ENCODE measurements around the gene SH2D1B. TPM values are rescaled to one million over a fixed set of nuclear protein-coding genes. Genes with fewer than 3 reads are reported as not detected.

SH2D1B gene
- total and polyA plus RNA-seq, 2 donors (not counting 3 experiments of a cell fraction or from before 2014, with no cell fraction given) = not detected

DNA sequence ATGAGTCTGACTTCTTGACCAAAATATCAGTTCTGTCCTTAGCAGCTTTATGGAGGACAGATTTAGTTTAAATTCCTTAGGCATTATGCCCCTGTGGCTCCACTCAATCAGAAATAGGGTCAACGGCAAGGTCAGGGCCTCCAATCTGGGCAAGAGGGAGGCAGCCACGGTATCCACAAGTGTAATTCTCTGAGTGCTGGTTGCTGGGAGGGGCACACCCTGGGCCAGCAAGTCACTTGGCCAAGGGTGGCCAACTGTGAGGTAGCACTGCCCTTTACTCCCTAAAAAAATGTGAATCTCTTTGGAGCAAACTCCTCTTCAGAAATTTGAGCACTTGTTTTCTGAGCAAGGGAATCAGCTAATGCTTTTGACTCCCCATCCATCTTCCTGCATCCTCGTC lies 48.1 kb downstream of the SH2D1B start:
- no peaks in the 10 kb centered on the region for H3K9me1 ChIP-seq (replicated peaks; ENCODE audit: control insufficient read depth, extremely low read depth, insufficient read depth, low read length)
- H3K4me1 ChIP-seq (ENCODE audit: control insufficient read depth, extremely low read depth, insufficient read depth, low read length) = no peaks in the 10 kb centered on the region
- intact Hi-C loops (cut with micrococcal nuclease) (no loop called here), dilution Hi-C loops (cut with MboI; ENCODE audit: extremely low pct_ligation_motif_present, low sequenced_read_pairs) (no loop called here)
- no peak overlapping the region for H3K4me2 ChIP-seq (ENCODE audit: insufficient read depth, low read length)
- H3K27me3 ChIP-seq (ENCODE audit: control insufficient read depth in 2 of 2, insufficient read depth in 2 of 2, low read length in 2 of 2) = no peaks in the 10 kb centered on the region
- TF ChIP-seq MYC (IDR thresholded peaks at IDR 0.05; ENCODE audit: low read depth, low read length) (no peak), MAX (IDR thresholded peaks at IDR 0.05; ENCODE audit: insufficient read depth, insufficient read length) (no peak), EZH2 (IDR thresholded peaks at IDR 0.05; ENCODE audit: borderline replicate concordance, low read depth, low read length, severe bottlenecking) (no peak), POLR2A (IDR thresholded peaks at IDR 0.05; ENCODE audit: low read depth, low read length) (no peak), POLR2AphosphoS5 (IDR thresholded peaks at IDR 0.05; ENCODE audit: insufficient read depth, low read depth, low read length) (no peak), JUN (IDR thresholded peaks at IDR 0.05; ENCODE audit: borderline replicate concordance, insufficient read depth, insufficient read length, low read depth) (no peak), GATA2 (IDR thresholded peaks at IDR 0.05; ENCODE audit: insufficient read depth, insufficient read length, low read depth, low read length) (no peak), FOS (IDR thresholded peaks at IDR 0.05; ENCODE audit: borderline replicate concordance, insufficient read depth, low read length) (no peak)
- TF ChIP-seq, protein P1, sequence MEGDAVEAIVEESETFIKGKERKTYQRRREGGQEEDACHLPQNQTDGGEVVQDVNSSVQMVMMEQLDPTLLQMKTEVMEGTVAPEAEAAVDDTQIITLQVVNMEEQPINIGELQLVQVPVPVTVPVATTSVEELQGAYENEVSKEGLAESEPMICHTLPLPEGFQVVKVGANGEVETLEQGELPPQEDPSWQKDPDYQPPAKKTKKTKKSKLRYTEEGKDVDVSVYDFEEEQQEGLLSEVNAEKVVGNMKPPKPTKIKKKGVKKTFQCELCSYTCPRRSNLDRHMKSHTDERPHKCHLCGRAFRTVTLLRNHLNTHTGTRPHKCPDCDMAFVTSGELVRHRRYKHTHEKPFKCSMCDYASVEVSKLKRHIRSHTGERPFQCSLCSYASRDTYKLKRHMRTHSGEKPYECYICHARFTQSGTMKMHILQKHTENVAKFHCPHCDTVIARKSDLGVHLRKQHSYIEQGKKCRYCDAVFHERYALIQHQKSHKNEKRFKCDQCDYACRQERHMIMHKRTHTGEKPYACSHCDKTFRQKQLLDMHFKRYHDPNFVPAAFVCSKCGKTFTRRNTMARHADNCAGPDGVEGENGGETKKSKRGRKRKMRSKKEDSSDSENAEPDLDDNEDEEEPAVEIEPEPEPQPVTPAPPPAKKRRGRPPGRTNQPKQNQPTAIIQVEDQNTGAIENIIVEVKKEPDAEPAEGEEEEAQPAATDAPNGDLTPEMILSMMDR (IDR thresholded peaks at IDR 0.05; ENCODE audit: extremely low read depth in 1 of 2, insufficient read depth in 1 of 2, low read depth in 1 of 2, low read length in 2 of 2) = no peak
- no peak overlapping the region for H3K4me3 ChIP-seq (replicated peaks in 1 of 3; ENCODE audit: insufficient read depth in 1 of 3, low read depth in 1 of 3, low read length in 3 of 3)
- no peaks in the 10 kb centered on the region for H3K9me3 ChIP-seq (replicated peaks; ENCODE audit: control insufficient read depth, insufficient read depth, low read length)
- ChIA-PET POLR2A (no interaction called here), CTCF (no interaction called here)
- no peak overlapping the region for H3K9ac ChIP-seq (replicated peaks; ENCODE audit: extremely low read depth, insufficient read depth, low read length)
- no peak for FAIRE-seq
- no TSS peak for BruUV-seq (replicated peaks)
- H2AFZ ChIP-seq (ENCODE audit: low read depth, low read length) = no peak overlapping the region
- DNase-seq (ENCODE audit: low read depth, low spot score) = no peak
- H4K20me1 ChIP-seq (replicated peaks; ENCODE audit: control insufficient read depth, extremely low read depth, insufficient read depth, low read length) = no peaks in the 10 kb centered on the region
- H3K79me2 ChIP-seq (ENCODE audit: control insufficient read depth, insufficient read depth, low read length) = no peaks in the 10 kb centered on the region
- no peak overlapping the region for H3K27ac ChIP-seq (ENCODE audit: insufficient read depth, low read depth, low read length)
- peaks cover 0 to 4% of the 10 kb centered on the region in 2 experiments for H3K36me3 ChIP-seq (ENCODE audit: control insufficient read depth in 2 of 2, extremely low read depth in 1 of 2, insufficient read depth in 2 of 2, low read length in 2 of 2)
